ENCODE data around the gene GPR34.

DNA sequence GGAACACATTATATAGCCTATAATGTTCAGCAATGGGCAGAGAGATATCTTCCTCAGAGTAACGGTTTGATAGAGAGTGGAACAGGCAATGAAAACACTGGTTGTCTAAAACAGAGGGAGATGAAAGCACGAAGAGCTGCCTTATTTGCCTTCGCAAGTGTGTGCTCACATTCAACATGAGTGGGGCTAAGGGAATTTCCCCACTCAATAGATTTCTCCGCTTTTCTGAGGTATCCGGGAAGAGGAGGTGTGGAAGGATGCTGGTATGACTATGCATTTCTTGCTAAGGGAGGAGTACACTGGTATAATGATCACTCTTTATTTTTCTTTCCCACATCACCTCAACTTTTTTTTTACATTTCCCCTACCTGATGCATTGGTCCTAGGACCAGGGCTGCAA is 27.4 kb downstream of the GPR34 start:
- TF ChIP-seq, protein P1, sequence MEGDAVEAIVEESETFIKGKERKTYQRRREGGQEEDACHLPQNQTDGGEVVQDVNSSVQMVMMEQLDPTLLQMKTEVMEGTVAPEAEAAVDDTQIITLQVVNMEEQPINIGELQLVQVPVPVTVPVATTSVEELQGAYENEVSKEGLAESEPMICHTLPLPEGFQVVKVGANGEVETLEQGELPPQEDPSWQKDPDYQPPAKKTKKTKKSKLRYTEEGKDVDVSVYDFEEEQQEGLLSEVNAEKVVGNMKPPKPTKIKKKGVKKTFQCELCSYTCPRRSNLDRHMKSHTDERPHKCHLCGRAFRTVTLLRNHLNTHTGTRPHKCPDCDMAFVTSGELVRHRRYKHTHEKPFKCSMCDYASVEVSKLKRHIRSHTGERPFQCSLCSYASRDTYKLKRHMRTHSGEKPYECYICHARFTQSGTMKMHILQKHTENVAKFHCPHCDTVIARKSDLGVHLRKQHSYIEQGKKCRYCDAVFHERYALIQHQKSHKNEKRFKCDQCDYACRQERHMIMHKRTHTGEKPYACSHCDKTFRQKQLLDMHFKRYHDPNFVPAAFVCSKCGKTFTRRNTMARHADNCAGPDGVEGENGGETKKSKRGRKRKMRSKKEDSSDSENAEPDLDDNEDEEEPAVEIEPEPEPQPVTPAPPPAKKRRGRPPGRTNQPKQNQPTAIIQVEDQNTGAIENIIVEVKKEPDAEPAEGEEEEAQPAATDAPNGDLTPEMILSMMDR (IDR thresholded peaks at IDR 0.05; ENCODE audit: low read depth, low read length, missing input control): no peak
- TF ChIP-seq, protein P2, sequence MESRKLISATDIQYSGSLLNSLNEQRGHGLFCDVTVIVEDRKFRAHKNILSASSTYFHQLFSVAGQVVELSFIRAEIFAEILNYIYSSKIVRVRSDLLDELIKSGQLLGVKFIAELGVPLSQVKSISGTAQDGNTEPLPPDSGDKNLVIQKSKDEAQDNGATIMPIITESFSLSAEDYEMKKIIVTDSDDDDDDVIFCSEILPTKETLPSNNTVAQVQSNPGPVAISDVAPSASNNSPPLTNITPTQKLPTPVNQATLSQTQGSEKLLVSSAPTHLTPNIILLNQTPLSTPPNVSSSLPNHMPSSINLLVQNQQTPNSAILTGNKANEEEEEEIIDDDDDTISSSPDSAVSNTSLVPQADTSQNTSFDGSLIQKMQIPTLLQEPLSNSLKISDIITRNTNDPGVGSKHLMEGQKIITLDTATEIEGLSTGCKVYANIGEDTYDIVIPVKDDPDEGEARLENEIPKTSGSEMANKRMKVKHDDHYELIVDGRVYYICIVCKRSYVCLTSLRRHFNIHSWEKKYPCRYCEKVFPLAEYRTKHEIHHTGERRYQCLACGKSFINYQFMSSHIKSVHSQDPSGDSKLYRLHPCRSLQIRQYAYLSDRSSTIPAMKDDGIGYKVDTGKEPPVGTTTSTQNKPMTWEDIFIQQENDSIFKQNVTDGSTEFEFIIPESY (IDR thresholded peaks at IDR 0.05): no peak
- no peak for TF ChIP-seq GABPA (IDR thresholded peaks at IDR 0.05 in 1 of 2, conservative IDR thresholded peaks at IDR 0.05 in 1 of 2)
- no peak for TF ChIP-seq JUND (IDR thresholded peaks at IDR 0.05)
- TF ChIP-seq YY1 (IDR thresholded peaks at IDR 0.05): no peak
- TF ChIP-seq, protein P3, sequence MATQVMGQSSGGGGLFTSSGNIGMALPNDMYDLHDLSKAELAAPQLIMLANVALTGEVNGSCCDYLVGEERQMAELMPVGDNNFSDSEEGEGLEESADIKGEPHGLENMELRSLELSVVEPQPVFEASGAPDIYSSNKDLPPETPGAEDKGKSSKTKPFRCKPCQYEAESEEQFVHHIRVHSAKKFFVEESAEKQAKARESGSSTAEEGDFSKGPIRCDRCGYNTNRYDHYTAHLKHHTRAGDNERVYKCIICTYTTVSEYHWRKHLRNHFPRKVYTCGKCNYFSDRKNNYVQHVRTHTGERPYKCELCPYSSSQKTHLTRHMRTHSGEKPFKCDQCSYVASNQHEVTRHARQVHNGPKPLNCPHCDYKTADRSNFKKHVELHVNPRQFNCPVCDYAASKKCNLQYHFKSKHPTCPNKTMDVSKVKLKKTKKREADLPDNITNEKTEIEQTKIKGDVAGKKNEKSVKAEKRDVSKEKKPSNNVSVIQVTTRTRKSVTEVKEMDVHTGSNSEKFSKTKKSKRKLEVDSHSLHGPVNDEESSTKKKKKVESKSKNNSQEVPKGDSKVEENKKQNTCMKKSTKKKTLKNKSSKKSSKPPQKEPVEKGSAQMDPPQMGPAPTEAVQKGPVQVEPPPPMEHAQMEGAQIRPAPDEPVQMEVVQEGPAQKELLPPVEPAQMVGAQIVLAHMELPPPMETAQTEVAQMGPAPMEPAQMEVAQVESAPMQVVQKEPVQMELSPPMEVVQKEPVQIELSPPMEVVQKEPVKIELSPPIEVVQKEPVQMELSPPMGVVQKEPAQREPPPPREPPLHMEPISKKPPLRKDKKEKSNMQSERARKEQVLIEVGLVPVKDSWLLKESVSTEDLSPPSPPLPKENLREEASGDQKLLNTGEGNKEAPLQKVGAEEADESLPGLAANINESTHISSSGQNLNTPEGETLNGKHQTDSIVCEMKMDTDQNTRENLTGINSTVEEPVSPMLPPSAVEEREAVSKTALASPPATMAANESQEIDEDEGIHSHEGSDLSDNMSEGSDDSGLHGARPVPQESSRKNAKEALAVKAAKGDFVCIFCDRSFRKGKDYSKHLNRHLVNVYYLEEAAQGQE (IDR thresholded peaks at IDR 0.05): no peak
- TF ChIP-seq RAD21 (IDR thresholded peaks at IDR 0.05): no peak
- no peak for TF ChIP-seq HNF4G (IDR thresholded peaks at IDR 0.05)
- no peak for TF ChIP-seq EGR1 (IDR thresholded peaks at IDR 0.05; ENCODE audit: low read depth in 2 of 2)
- TF ChIP-seq, protein P4, sequence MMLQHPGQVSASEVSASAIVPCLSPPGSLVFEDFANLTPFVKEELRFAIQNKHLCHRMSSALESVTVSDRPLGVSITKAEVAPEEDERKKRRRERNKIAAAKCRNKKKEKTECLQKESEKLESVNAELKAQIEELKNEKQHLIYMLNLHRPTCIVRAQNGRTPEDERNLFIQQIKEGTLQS (IDR thresholded peaks at IDR 0.05): no peak
- TF ChIP-seq, protein P5, sequence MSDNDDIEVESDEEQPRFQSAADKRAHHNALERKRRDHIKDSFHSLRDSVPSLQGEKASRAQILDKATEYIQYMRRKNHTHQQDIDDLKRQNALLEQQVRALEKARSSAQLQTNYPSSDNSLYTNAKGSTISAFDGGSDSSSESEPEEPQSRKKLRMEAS (IDR thresholded peaks at IDR 0.05): no peak
- TF ChIP-seq TAF1 (conservative IDR thresholded peaks at IDR 0.05): no peak
- TF ChIP-seq NR2F2 (IDR thresholded peaks at IDR 0.05): no peak

All from liver (tissue), 3 donors.